Activated T-helper 1 cell treated with anti-CD3 and anti-CD28 coated beads, Interleukin-12 subunit alpha, Interleukin-12 subunit beta, Interleukin-2, Interleukin-4 antibody, amounts not matched to agents 30 ng/mL and 10 ng/mL and 1 ng/mL, durations not matched to agents 14 hours and 24 hours and 36 hours (primary cell): ENCODE data around the gene USP20. TPM values are rescaled to one million over a fixed set of nuclear protein-coding genes. Genes with fewer than 3 reads are reported as not detected.

Source experiments
- DNase-seq: peaks from one replicate; pipeline ENCODE4 v3.0.0; 2021; ENCODE audit warnings: low spot score
- H3K27ac Mint-ChIP-seq: one replicate; pipeline ENCODE4 v1.8.0; 2021; ENCODE audit warnings: mild to moderate bottlenecking, mixed read lengths
- H3K27me3 Mint-ChIP-seq: one replicate; pipeline ENCODE4 v1.8.0; 2022; ENCODE audit warnings: mild to moderate bottlenecking, moderate library complexity, mixed read lengths; ENCODE audit not compliant: insufficient read depth
- H3K36me3 Mint-ChIP-seq: one replicate; pipeline ENCODE4 v1.8.0; 2021; ENCODE audit warnings: low read depth, mixed read lengths
- H3K4me1 Mint-ChIP-seq: one replicate; pipeline ENCODE4 v1.8.0; 2021; ENCODE audit warnings: low read depth, mixed read lengths
- H3K4me3 Mint-ChIP-seq: one replicate; pipeline ENCODE4 v1.8.0; 2021; ENCODE audit warnings: mild to moderate bottlenecking, moderate library complexity, mixed read lengths
- H3K9me3 Mint-ChIP-seq: one replicate; pipeline ENCODE4 v1.8.0; 2021; ENCODE audit warnings: mixed read lengths
- intact Hi-C: fragments of 100-400 bp; cut with micrococcal nuclease; formaldehyde crosslinking; loops from one replicate; pipeline ENCODE4 v1.15.1; 2024
- total RNA-seq: library from RNA; stranded (reverse); gene quantifications from 2 replicates; pipeline ENCODE4 v1.2.3, GENCODE V29; 2022

USP20 gene
- total RNA-seq, 1 donor from 2014 or later = 50.2 TPM

DNA sequence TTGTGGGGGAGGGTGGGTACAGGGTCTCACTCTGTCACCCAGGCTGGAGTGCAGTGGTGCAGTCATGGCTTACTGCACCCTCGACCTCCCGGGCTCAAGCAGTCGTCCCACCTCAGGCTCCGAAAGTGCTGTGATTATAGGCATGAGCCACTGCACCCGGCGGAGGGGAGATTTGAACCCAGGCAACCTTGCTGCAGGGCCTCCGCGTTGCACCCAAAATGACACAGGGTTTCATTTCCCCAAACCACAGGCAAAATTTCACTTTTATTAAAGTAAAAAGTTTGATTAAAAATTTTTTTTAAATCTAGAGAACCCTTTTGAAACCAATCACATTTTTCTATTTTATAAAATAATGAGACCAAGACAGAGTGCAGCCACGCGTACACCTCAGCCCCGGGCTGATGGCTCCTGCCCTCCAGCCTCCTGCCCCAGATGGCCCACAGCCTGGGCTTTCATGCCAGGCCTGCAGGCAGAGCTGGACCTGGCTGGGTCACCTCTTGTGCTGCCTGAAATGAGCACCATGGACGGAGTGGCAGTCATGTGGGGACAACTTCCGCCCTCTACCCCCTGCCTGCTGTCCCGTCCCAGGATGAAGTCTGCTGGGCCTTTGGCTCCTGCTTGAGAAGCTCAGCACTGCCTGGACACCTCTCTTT lies 30.5 kb downstream of the USP20 start:
- H3K4me3 Mint-ChIP-seq = no peak overlapping the region
- intact Hi-C loops = loop anchor here (5.0 kb wide), 1 partner anchor 43 kb away; the partner anchor contains the start of gene TOR1A
- H3K27ac Mint-ChIP-seq = peak overlapping the region; percentile 92
- no peak for DNase-seq
- no peaks in the 10 kb centered on the region for H3K9me3 Mint-ChIP-seq
- no peaks in the 10 kb centered on the region for H3K27me3 Mint-ChIP-seq
- H3K36me3 Mint-ChIP-seq = peaks cover 45% of the 10 kb centered on the region
- H3K4me1 Mint-ChIP-seq = peaks cover 78% of the 10 kb centered on the region

DNA sequence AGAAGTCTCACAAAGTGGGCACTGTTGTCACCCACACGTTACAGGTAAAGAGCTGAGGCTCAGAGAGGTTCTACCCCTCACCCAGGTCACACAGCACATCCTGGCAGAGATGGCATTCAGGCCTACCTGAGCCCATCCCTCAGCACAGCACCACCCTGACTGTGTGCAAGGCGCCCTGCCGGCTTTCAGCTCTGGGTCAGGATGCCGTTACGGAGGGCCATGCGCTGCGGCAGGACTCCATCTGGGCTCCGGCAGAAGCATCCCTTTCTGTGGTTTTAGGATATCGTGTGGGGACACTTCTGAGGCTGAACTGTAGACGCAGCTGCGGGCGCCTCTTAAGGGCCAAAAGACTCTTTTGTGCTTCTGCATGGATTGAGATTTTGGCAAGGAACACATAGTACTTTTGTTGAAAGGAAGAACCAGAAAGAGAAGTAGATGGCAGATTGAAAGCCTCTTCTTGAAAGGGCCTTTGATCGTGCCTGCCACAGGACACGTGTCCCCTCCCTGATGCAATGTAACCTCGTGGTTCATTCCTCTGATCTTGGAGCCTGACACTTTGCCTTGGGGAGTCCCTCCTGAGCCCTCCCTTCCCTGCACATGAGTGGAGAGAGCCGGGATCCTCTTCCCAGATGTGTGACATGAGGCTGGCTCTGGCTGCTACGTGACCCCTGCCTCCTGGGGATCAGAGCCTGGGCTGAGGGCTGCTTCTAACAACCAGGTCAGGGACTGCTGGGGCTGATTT lies 31.3 kb downstream of the USP20 start:
- Mint-ChIP-seq H3K4me3 (peak overlapping the region; percentile 28), H3K27ac (peak overlapping the region; percentile 92)

DNA sequence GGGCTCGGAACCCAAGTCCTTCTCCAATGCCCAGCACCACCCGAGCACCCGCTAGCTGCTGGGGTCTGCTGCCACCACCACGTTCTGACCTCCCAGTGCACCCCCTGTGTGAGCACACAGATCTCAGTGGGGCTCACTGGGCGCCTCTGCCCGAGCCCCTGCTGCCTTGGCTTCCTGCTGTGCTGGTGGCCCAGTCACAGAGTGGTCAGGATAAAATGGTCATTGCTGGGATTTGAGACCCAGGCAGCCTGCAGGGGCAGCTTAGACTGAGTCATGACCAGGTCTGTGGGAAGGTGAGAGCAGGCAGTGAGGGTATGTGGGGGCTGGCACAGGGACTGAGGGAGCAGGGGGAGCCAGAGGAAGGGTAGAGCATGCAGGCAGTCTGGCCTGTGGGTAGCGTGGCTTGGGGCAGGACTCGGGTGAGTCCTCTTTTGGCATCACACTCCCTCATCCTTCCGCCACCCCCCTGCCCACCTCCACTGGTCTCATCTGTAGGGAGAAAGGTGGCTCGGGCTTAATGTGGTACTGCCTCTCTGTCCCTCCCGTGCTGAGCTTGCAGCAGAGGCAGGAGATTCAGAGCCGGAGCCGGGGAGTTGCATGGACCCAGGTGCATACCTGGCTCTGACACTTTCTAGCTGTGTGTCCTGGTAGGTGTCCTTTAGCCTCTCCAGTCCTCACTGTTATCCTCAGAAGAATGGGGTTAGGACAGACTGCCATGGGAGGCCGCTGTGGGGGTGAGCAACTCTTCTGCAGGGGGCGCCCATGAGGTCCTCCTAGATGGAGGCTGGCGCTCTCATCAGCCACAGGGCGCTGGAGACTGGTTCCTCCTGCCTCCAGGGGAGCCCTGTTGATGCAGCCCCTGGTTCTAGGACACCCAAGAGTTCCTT lies 32.1 kb downstream of the USP20 start:
- Mint-ChIP-seq H3K27ac (peak overlapping the region; percentile 92), H3K27me3 (no peaks in the 10 kb centered on the region), H3K9me3 (no peaks in the 10 kb centered on the region), H3K36me3 (peaks cover 40% of the 10 kb centered on the region), H3K4me3 (peak overlapping the region; percentile 26), H3K4me1 (peaks cover 72% of the 10 kb centered on the region)
- no peak for DNase-seq
- intact Hi-C loops = loop anchor here (5.0 kb wide), 1 partner anchor 45 kb away; the partner anchor contains the start of gene TOR1A

More for the DNA sequence above, 31.3 kb downstream of the USP20 start:
- peaks cover 76% of the 10 kb centered on the region for H3K4me1 Mint-ChIP-seq
- no peaks in the 10 kb centered on the region for H3K27me3 Mint-ChIP-seq
- no peaks in the 10 kb centered on the region for H3K9me3 Mint-ChIP-seq
- peak; percentile 40 for DNase-seq
- H3K36me3 Mint-ChIP-seq = peaks cover 42% of the 10 kb centered on the region
- intact Hi-C loops = loop anchor here (5.0 kb wide), 1 partner anchor 44 kb away; the partner anchor contains the start of gene TOR1A

DNA sequence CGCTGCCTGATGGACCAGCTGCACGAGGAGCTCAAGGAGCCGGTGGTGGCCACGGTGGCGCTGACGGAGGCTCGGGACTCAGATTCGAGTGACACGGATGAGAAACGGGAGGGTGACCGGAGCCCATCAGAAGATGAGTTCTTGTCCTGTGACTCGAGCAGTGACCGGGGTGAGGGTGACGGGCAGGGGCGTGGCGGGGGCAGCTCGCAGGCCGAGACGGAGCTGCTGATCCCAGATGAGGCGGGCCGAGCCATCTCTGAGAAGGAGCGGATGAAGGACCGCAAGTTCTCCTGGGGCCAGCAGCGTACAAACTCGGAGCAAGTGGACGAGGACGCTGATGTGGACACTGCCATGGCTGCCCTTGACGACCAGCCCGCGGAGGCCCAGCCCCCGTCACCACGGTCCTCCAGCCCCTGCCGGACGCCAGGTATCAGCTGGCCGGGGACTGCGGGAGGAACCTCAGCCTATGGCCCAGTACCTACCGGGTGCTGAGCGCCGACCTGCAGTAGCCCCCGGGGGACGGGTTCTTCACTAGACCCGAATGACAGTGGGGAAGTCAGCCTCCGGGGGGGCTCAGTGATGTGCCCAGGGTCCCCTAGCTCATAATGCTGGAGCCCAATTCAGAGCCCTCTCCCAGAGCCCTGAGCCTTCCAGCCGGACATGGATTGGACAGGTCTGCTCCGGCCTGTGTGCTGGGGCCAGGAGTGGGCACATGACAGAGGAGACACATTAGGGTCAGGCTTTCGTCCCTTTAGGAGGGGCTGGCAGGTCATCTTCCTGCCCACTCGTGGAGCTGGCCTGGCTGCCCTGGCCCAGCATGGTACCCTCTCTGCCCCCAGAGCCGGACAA lies 33.0 kb downstream of the USP20 start:
- Mint-ChIP-seq H3K4me1 (peaks cover 67% of the 10 kb centered on the region), H3K36me3 (peaks cover 37% of the 10 kb centered on the region), H3K4me3 (peak overlapping the region; percentile 47), H3K27me3 (no peaks in the 10 kb centered on the region), H3K9me3 (no peaks in the 10 kb centered on the region), H3K27ac (peak overlapping the region; percentile 92)
- intact Hi-C loops = loop anchor here (5.0 kb wide), 1 partner anchor 46 kb away; the partner anchor contains the start of gene TOR1A
- DNase-seq = no peak

DNA sequence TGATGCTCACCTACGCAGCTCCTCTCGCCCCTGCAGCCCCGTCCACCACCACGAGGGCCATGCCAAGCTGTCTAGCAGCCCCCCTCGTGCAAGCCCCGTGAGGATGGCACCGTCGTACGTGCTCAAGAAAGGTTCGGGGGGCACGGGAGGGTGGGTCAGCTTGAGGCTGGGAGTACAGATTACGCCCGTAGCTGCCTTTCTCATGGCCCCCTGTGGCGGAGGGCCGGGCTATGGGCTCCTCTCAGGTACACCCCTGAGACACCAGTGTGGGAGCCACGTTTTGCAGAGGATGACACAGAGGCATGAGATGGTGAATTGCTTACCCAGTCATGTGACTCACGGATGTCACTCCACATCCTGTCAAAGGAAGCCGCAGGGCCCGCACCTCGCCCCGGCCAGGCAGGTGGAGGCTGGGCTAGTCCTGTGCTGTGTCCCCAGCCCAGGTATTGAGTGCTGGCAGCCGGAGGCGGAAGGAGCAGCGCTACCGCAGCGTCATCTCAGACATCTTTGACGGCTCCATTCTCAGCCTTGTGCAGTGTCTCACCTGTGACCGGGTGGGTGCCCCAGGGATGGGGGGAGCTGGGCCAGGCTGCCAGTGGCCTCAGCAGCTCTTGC lies 33.7 kb downstream of the USP20 start:
- peaks cover 39% of the 10 kb centered on the region for H3K36me3 Mint-ChIP-seq
- H3K4me1 Mint-ChIP-seq = peaks cover 60% of the 10 kb centered on the region
- H3K27me3 Mint-ChIP-seq = no peaks in the 10 kb centered on the region
- peak overlapping the region; percentile 47 for H3K4me3 Mint-ChIP-seq
- DNase-seq = peak; percentile 83
- no peaks in the 10 kb centered on the region for H3K9me3 Mint-ChIP-seq
- intact Hi-C loops = loop anchor here (1.0 to 5.0 kb wide), 2 partner anchors 15 to 47 kb away; partner anchors contain the start of gene TOR1A
- H3K27ac Mint-ChIP-seq = peak overlapping the region; percentile 87

DNA sequence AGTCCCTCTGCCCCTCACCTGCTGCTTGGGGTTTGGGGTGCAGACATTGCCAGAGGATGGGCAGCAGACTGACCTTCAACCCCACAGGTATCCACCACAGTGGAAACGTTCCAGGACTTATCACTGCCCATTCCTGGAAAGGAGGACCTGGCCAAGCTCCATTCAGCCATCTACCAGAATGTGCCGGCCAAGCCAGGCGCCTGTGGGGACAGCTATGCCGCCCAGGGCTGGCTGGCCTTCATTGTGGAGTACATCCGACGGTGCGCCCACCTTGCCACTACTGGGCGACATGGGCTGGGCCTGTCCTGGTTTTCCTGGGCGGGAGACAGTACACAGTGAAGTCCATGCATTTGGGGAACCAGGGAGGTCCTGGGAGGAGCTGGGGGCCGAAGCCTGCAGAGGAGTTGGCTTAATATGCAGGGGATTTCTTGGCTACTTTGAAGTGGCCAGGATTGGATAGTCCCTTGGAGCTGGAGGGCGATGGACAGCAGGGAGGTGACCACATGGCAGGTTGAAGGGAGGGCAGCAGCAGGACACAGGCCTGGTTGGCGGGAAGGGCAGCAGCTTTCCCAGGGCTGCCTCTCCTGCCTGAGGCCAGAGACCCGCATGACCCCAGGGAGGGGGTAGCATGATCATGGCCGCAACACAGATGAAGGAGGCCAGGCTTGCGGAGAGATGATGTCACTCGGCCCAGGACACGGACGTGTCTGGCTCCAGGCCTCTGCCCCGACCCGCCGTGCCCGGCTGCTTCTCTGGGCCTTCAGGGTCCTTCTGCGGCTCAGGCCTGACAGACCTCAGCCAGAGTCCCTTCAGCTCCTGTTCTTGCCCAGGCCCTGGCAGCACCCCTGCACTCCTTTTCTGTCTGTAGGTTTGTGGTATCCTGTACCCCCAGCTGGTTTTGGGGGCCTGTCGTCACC lies 34.6 kb downstream of the USP20 start:
- peak overlapping the region; percentile 47 for H3K4me3 Mint-ChIP-seq
- DNase-seq = no peak
- peak overlapping the region; percentile 87 for H3K27ac Mint-ChIP-seq
- no peaks in the 10 kb centered on the region for H3K9me3 Mint-ChIP-seq
- H3K27me3 Mint-ChIP-seq = no peaks in the 10 kb centered on the region
- peaks cover 54% of the 10 kb centered on the region for H3K4me1 Mint-ChIP-seq
- peaks cover 44% of the 10 kb centered on the region for H3K36me3 Mint-ChIP-seq
- intact Hi-C loops = loop anchor here (1.0 to 5.0 kb wide), 2 partner anchors 14 to 48 kb away; partner anchors contain the start of gene TOR1A

DNA sequence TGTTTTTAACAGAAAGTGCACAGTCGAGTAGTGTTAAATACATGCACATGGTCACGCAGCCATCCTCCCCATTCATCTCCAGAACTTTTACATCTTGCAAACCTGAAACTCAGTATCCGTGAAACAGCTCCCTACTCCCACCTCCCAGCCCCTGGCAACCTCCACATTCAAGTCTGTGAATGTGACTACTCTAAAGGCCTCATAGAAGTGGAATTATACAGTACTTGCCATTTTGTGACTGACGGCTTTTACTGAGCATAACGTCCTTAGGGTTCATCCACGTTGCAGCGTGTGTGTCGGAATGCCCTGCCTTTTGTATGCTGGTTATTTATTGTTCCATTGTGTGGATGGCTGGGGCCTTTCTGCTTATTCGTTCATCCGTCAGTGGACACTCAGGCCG lies 35.8 kb downstream of the USP20 start:
- H3K4me3 Mint-ChIP-seq = no peak overlapping the region
- H3K27me3 Mint-ChIP-seq = no peaks in the 10 kb centered on the region
- peak overlapping the region; percentile 59 for H3K27ac Mint-ChIP-seq
- H3K36me3 Mint-ChIP-seq = peaks cover 40% of the 10 kb centered on the region
- intact Hi-C loops = no loop called here
- no peak for DNase-seq
- peaks cover 46% of the 10 kb centered on the region for H3K4me1 Mint-ChIP-seq
- H3K9me3 Mint-ChIP-seq = no peaks in the 10 kb centered on the region

DNA sequence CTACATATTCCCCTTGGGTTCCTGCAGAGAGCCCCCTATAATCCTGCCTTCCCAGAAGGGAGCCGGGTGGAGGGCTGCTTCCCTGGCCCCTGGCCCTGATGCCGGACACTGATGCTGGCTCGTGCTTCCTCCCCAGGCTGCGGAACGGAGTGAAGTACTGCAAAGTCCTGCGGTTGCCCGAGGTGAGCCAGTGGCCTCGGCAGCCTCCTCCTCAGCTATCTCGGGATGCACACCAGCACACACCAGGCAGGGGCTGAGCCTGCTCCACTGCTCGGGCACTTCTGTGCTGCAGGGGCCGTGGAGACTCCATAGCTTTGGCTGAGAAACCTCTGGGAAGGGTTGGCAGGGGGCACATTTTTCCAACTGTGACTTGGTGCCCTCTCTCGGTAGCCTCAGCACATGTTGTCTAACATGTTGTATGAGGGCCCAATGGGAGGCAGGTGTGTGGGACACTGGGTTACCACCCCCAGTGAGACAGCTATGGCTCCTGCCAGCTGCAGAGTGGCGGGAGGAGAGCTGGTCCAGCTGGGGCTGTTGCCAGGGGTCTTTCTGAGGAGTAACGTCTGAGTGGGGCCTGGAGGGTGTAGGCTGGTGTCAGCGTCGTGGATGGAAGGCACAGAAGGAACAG lies 38.4 kb downstream of the USP20 start:
- Mint-ChIP-seq H3K27ac (no peak overlapping the region), H3K4me3 (no peak overlapping the region), H3K36me3 (peaks cover 38% of the 10 kb centered on the region), H3K9me3 (no peaks in the 10 kb centered on the region), H3K4me1 (peaks cover 24% of the 10 kb centered on the region), H3K27me3 (no peaks in the 10 kb centered on the region)
- intact Hi-C loops = no loop called here
- DNase-seq = no peak

DNA sequence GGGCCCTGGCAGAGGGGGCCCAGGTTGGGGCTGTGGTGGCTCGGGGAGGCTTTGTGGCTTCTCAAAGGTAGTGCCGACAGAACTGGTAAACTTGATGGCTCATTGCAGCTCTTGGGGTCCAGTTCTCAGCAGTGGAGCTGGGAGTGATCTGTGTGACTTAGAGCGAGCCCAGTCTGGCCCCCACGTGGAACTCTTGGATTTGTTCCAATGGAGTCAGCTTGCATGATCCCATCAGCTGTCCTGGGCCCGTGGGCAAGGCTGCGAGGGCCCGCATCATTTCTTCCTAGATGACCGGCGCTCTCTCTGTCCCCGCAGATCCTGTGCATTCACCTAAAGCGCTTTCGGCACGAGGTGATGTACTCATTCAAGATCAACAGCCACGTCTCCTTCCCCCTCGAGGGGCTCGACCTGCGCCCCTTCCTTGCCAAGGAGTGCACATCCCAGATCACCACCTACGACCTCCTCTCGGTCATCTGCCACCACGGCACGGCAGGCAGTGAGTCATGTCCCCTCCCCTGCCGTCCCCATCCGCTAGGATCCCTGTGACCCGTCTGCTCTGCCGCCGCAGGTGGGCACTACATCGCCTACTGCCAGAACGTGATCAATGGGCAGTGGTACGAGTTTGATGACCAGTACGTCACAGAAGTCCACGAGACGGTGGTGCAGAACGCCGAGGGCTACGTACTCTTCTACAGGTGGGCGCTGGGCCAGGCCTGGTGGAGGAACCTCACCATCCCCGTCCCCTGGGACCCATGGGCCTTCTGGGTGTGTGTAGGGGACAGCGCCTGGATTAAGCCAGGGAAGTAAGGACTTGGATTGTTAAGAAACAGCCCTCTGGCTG lies 39.2 kb downstream of the USP20 start:
- H3K27ac Mint-ChIP-seq = no peak overlapping the region
- peaks cover 38% of the 10 kb centered on the region for H3K36me3 Mint-ChIP-seq
- H3K4me3 Mint-ChIP-seq = no peak overlapping the region
- DNase-seq = no peak
- no peaks in the 10 kb centered on the region for H3K27me3 Mint-ChIP-seq
- peaks cover 17% of the 10 kb centered on the region for H3K4me1 Mint-ChIP-seq
- intact Hi-C loops = no loop called here
- H3K9me3 Mint-ChIP-seq = no peaks in the 10 kb centered on the region

DNA sequence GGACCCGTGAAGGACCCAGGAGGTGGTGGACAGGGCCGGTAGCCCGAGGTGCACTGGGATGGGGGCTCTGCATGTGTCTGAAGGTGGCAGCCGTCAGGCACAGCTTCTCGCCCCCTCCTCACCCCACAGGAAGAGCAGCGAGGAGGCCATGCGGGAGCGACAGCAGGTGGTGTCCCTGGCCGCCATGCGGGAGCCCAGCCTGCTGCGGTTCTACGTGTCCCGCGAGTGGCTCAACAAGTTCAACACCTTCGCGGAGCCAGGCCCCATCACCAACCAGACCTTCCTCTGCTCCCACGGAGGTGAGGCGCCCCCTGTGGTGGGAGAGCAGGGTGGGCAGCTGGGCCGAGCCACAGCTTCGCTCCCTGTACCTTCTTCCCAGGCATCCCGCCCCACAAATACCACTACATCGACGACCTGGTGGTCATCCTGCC lies 39.9 kb downstream of the USP20 start:
- no peak for DNase-seq
- H3K27me3 Mint-ChIP-seq = no peaks in the 10 kb centered on the region
- no peak overlapping the region for H3K27ac Mint-ChIP-seq
- peaks cover 38% of the 10 kb centered on the region for H3K36me3 Mint-ChIP-seq
- H3K4me1 Mint-ChIP-seq = peaks cover 11% of the 10 kb centered on the region
- H3K9me3 Mint-ChIP-seq = no peaks in the 10 kb centered on the region
- intact Hi-C loops = no loop called here
- no peak overlapping the region for H3K4me3 Mint-ChIP-seq
